K562 (cell line): ENCODE measurements around the gene COX14. TPM values are rescaled to one million over a fixed set of nuclear protein-coding genes. Genes with fewer than 3 reads are reported as not detected.

Experiments used
- BRD4 ChIP-seq: fragments of 200-600 bp; sonication (generic); IDR thresholded peaks from 2 replicates; pipeline ENCODE4 v1.6.1; 2017; ENCODE audit warnings: inconsistent platforms
- C11orf30 ChIP-seq: fragments of 450-650 bp; IDR thresholded peaks from 2 replicates; pipeline ENCODE4 v1.6.1; 2016; ENCODE audit warnings: low read depth, mild to moderate bottlenecking
- CBX1 ChIP-seq: sonication (generic); IDR thresholded peaks from 2 replicates; pipeline ENCODE4 v1.6.1; 2016; ENCODE audit warnings: antibody characterized with exemption, low read depth, mild to moderate bottlenecking
- CREB1 ChIP-seq, 2 experiments: sonication (generic) in 1 of 2; formaldehyde crosslinking in 1 of 2; IDR thresholded peaks; 2 replicates each; pipeline versions ENCODE4 v1.6.1 to v1.8.0; 2012 to 2022; ENCODE audit warnings: inconsistent platforms in 1 of 2, mild to moderate bottlenecking in 1 of 2, missing genetic modification reagents in 1 of 2, moderate library complexity in 1 of 2
- CXXC5 ChIP-seq: fragments of 250-450 bp; sonication (Bioruptor Pico); IDR thresholded peaks from 2 replicates; pipeline ENCODE4 v1.8.0; 2022; ENCODE audit warnings: inconsistent platforms, mild to moderate bottlenecking, moderate library complexity
- ELF1 ChIP-seq: fragments of 200-800 bp; sonication (Bioruptor generic); IDR thresholded peaks from 2 replicates; pipeline ENCODE4 v1.6.1; 2016; ENCODE audit warnings: missing genetic modification characterization, missing compliant biosample characterization
- FOXM1 ChIP-seq, 2 experiments: fragments of 450-650 bp in 1 of 2; sonication (generic) in 1 of 2; formaldehyde crosslinking in 1 of 2; IDR thresholded peaks; 2 replicates each; pipeline versions ENCODE4 v1.6.1 to v1.9.0; 2017 to 2022; ENCODE audit warnings: low read depth in 2 of 2, mild to moderate bottlenecking in 2 of 2, missing genetic modification reagents in 1 of 2, moderate library complexity in 1 of 2
- GTF2F1 ChIP-seq: IDR thresholded peaks from 2 replicates; pipeline ENCODE4 v1.6.1; 2011; ENCODE audit warnings: low read depth, low read length, improper control_type of control experiment
- HDGF ChIP-seq: fragments of 450-650 bp; IDR thresholded peaks from 2 replicates; pipeline ENCODE4 v1.6.1; 2016
- KAT7 ChIP-seq: sonication (generic); formaldehyde crosslinking; IDR thresholded peaks from 2 replicates; pipeline ENCODE4 v1.8.0; 2022; ENCODE audit warnings: missing genetic modification reagents, mild to moderate bottlenecking, borderline replicate concordance
- NELFE ChIP-seq: IDR thresholded peaks from 2 replicates; pipeline ENCODE4 v1.6.1; 2011; ENCODE audit warnings: mild to moderate bottlenecking; ENCODE audit not compliant: insufficient read depth, insufficient read length
- NR2C2 ChIP-seq, 2 experiments: fragments of 200-800 bp in 1 of 2; sonication (Bioruptor generic) in 1 of 2; sonication (generic) in 1 of 2; formaldehyde crosslinking in 1 of 2; IDR thresholded peaks; 2 replicates each; pipeline versions ENCODE4 v1.6.1 to v1.8.0; 2016 to 2022; ENCODE audit warnings: mild to moderate bottlenecking in 1 of 2, missing compliant biosample characterization in 1 of 2, missing genetic modification characterization in 1 of 2, missing genetic modification reagents in 1 of 2
- NRF1 ChIP-seq, 2 experiments: fragments of 450-650 bp; IDR thresholded peaks in 1 of 2; conservative IDR thresholded peaks in 1 of 2; 2 replicates each; pipeline ENCODE4 v1.6.1; 2014; ENCODE audit warnings: mild to moderate bottlenecking in 2 of 2
- TCF3 ChIP-seq: sonication (generic); formaldehyde crosslinking; IDR thresholded peaks from 2 replicates; pipeline ENCODE4 v1.4.0; 2020; ENCODE audit warnings: mild to moderate bottlenecking, missing genetic modification reagents
- TCF7L2 ChIP-seq: fragments of 150-350 bp; IDR thresholded peaks from 2 replicates; pipeline ENCODE4 v1.6.1; 2016; ENCODE audit warnings: low read depth, mild to moderate bottlenecking, low read length, moderate library complexity
- TEAD1 ChIP-seq, 2 experiments: fragments of 450-650 bp in 1 of 2; sonication (generic) in 1 of 2; formaldehyde crosslinking; IDR thresholded peaks; 2 replicates each; pipeline versions ENCODE4 v1.4.0 to v1.8.0; 2020 to 2022; ENCODE audit warnings: mild to moderate bottlenecking in 2 of 2, missing genetic modification reagents in 1 of 2
- ZFPM2 ChIP-seq: fragments of 250-450 bp; sonication (Bioruptor Pico); IDR thresholded peaks from 2 replicates; pipeline ENCODE4 v1.5.1; 2022; ENCODE audit warnings: mild to moderate bottlenecking
- polyA plus RNA-seq, 8 experiments: library from polyadenylated mRNA; depleted of rRNA in 4 of 8; stranded (reverse) in 5 of 8; unstranded in 3 of 8; fragments of >200 nt; fragmentation: Nextera tagmentation in 2 of 8; fragmentation: Illumina TruSeq in 1 of 8; extraction: Ambion mirVana in 2 of 8; extraction: Trizol in 1 of 8; gene quantifications; 2 replicates each; pipeline versions ENCODE4 v1.2.1 to v1.2.3, GENCODE V29; 2011 to 2014; ENCODE audit warnings: inconsistent platforms in 1 of 8, missing spikeins in 1 of 8
- total RNA-seq, 7 experiments: library from RNA; depleted of rRNA in 6 of 7; stranded (reverse); fragments of >200 nt in 6 of 7; fragmentation: Illumina TruSeq in 2 of 7; extraction: Trizol in 2 of 7; gene quantifications; 2 replicates each; pipeline versions ENCODE4 v1.2.1 to v1.2.3, GENCODE V29; 2011 to 2021; ENCODE audit warnings: low replicate concordance in 1 of 7
- TF ChIP-seq, protein P1 (sequence below), 2 experiments: IDR thresholded peaks in 1 of 2; conservative IDR thresholded peaks in 1 of 2; 2 replicates each; pipeline ENCODE4 v1.6.1; 2016; ENCODE audit warnings: low read depth in 2 of 2, mild to moderate bottlenecking in 1 of 2, missing compliant biosample characterization in 1 of 2, missing genetic modification characterization in 1 of 2, moderate library complexity in 1 of 2
- TF ChIP-seq, protein P2 (sequence below): sonication (generic); formaldehyde crosslinking; IDR thresholded peaks from 2 replicates; pipeline ENCODE4 v1.8.0; 2023; ENCODE audit warnings: missing genetic modification reagents, mild to moderate bottlenecking, borderline replicate concordance

The COX14 gene
- total and polyA plus RNA-seq, 9 of the 15 experiments (the other 6 are each of a cell fraction or from before 2014, with no cell fraction given) = 44.4 to 269 (median 53.4) TPM

DNA sequence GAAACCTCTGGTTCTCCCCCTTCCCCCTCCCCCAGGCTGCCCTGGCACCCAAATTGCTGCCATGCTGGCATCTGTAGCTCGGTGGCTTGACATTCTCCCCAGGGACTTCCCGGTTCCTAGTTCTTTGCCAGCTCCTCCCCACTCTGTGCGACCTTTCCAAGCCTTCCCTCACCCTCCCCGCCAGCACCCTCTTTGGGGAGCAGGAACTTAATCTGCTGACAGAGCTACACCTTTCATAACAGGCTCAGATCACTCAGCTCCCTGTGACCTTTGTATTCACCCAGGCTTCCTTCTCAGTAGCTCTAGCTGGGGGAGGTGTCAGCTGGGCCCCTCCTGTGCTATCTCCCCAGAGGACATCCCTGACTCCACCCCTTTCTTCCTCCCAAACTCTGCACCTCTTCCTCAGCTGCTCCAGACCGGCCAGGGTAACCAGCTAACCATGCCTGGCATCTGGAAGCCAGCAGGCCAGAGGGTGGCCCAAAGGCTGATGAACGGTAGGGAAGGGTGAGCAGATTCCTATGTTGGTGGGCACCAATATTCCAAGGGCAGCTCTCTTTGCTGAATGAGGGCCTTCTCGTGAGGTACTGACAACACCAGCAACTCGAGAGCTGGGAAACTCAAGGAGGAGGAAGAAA lies 1.8 kb upstream of the COX14 start (continued):
- TF ChIP-seq, protein P1, sequence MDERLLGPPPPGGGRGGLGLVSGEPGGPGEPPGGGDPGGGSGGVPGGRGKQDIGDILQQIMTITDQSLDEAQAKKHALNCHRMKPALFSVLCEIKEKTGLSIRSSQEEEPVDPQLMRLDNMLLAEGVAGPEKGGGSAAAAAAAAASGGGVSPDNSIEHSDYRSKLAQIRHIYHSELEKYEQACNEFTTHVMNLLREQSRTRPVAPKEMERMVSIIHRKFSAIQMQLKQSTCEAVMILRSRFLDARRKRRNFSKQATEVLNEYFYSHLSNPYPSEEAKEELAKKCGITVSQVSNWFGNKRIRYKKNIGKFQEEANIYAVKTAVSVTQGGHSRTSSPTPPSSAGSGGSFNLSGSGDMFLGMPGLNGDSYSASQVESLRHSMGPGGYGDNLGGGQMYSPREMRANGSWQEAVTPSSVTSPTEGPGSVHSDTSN (CRISPR knock-in tag; IDR thresholded peaks at IDR 0.05; ENCODE audit: low read depth) = no peak
- TF ChIP-seq, protein P1 (tag; conservative IDR thresholded peaks at IDR 0.05; ENCODE audit: low read depth) = 0 out of 2 replicates have a peak, but pooled peaks have one; percentile 18
- 0 out of 2 replicates have a peak, but pooled peaks have one; percentile 56 for TF ChIP-seq HDGF
- TF ChIP-seq CXXC5 (CRISPR knock-in tag) = 0 out of 2 replicates have a peak, but pooled peaks have one; percentile 19
- TF ChIP-seq, protein P2, sequence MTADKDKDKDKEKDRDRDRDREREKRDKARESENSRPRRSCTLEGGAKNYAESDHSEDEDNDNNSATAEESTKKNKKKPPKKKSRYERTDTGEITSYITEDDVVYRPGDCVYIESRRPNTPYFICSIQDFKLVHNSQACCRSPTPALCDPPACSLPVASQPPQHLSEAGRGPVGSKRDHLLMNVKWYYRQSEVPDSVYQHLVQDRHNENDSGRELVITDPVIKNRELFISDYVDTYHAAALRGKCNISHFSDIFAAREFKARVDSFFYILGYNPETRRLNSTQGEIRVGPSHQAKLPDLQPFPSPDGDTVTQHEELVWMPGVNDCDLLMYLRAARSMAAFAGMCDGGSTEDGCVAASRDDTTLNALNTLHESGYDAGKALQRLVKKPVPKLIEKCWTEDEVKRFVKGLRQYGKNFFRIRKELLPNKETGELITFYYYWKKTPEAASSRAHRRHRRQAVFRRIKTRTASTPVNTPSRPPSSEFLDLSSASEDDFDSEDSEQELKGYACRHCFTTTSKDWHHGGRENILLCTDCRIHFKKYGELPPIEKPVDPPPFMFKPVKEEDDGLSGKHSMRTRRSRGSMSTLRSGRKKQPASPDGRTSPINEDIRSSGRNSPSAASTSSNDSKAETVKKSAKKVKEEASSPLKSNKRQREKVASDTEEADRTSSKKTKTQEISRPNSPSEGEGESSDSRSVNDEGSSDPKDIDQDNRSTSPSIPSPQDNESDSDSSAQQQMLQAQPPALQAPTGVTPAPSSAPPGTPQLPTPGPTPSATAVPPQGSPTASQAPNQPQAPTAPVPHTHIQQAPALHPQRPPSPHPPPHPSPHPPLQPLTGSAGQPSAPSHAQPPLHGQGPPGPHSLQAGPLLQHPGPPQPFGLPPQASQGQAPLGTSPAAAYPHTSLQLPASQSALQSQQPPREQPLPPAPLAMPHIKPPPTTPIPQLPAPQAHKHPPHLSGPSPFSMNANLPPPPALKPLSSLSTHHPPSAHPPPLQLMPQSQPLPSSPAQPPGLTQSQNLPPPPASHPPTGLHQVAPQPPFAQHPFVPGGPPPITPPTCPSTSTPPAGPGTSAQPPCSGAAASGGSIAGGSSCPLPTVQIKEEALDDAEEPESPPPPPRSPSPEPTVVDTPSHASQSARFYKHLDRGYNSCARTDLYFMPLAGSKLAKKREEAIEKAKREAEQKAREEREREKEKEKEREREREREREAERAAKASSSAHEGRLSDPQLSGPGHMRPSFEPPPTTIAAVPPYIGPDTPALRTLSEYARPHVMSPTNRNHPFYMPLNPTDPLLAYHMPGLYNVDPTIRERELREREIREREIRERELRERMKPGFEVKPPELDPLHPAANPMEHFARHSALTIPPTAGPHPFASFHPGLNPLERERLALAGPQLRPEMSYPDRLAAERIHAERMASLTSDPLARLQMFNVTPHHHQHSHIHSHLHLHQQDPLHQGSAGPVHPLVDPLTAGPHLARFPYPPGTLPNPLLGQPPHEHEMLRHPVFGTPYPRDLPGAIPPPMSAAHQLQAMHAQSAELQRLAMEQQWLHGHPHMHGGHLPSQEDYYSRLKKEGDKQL (CRISPR knock-in tag) = no peak
- no peak for TF ChIP-seq ELF1
- no peak for TF ChIP-seq FOXM1 (IDR thresholded peaks at IDR 0.05; ENCODE audit: low read depth)
- TF ChIP-seq FOXM1 (CRISPR knock-in tag; IDR thresholded peaks at IDR 0.05; ENCODE audit: low read depth) = no peak
- TF ChIP-seq GTF2F1 = no peak
- TF ChIP-seq TEAD1 (CRISPR knock-in tag; IDR thresholded peaks at IDR 0.05) = 0 out of 4 replicates have a peak, but pooled peaks of 1 of the 2 experiments have one; percentile 49
- TF ChIP-seq TCF3 = peak; percentile 24; the same call in 1 of the 2 replicates
- TF ChIP-seq TCF7L2 = no peak
- no peak for TF ChIP-seq CBX1
- TF ChIP-seq NRF1 (conservative IDR thresholded peaks at IDR 0.05 in 1 of 2, IDR thresholded peaks at IDR 0.05 in 1 of 2) = peak in 1 of 2 experiments; percentile 33; a peak in 2 of 4 replicates
- TF ChIP-seq C11orf30 = peak; percentile 51
- TF ChIP-seq BRD4 = no peak
- TF ChIP-seq ZFPM2 (CRISPR knock-in tag) = no peak
- no peak for TF ChIP-seq CREB1 (IDR thresholded peaks at IDR 0.05)
- TF ChIP-seq CREB1 (CRISPR knock-in tag; IDR thresholded peaks at IDR 0.05) = no peak
- no peak for TF ChIP-seq NELFE
- no peak for TF ChIP-seq NR2C2 (CRISPR knock-in tag; IDR thresholded peaks at IDR 0.05)
- peak; percentile 68; the same call in 1 of the 2 replicates for TF ChIP-seq NR2C2 (tag; IDR thresholded peaks at IDR 0.05)
- 0 out of 2 replicates have a peak, but pooled peaks have one; percentile 12 for TF ChIP-seq KAT7 (CRISPR knock-in tag)
